HepG2 (cell line): ENCODE results near the gene GGTLC1. TPM values are rescaled to one million over a fixed set of nuclear protein-coding genes. Genes with fewer than 3 reads are reported as not detected.

Source experiments
- ATAC-seq: fragments of 200-7000 bp; cut with Tn5 transposase; 3 replicates; pipeline ENCODE4 v1.9.1; 2020; ENCODE audit warnings: mild to moderate bottlenecking, moderate library complexity
- BruUV-seq: library from RNA; stranded (reverse); fragments of 400-500 nt; replicated peaks from 2 replicates; lab custom pipeline; 2021; lab: Mats Ljungman, UMichigan
- CTCF ChIA-PET: fragments of 300-600 bp; formaldehyde crosslinking; extraction: SDS; loops from one replicate; lab custom pipeline; 2021; ENCODE audit warnings: low total read pairs, inconsistent platforms, low intra/inter-chr PET ratio; lab: Yijun Ruan, JAX
- POLR2A ChIA-PET: fragments of 350-600 bp; sonication (Branson Sonifier 250); formaldehyde crosslinking; loops from one replicate; lab custom pipeline; 2020; ENCODE audit warnings: antibody characterized with exemption, inconsistent platforms; lab: Yijun Ruan, JAX
- DNase-seq: peaks from one replicate; pipeline ENCODE4 v3.0.0-alpha.2; 2015; ENCODE audit warnings: low spot score
- FAIRE-seq: peaks from 3 replicates; lab custom pipeline; 2011; peaks lifted over from hg19 to GRCh38; lab: Jason Lieb, UNC
- H2AFZ ChIP-seq: one replicate; pipeline ENCODE4 v1.6.1; 2011; ENCODE audit warnings: low read length, inconsistent platforms
- H3K27ac ChIP-seq: fragments of 300-600 bp; 3 replicates; pipeline ENCODE4 v1.8.0; 2011; ENCODE audit warnings: mixed run types, mild to moderate bottlenecking, mixed read lengths, low read length, inconsistent platforms; ENCODE audit not compliant: insufficient read depth; ENCODE audit errors: extremely low read length
- H3K27me3 ChIP-seq, 2 experiments: fragments of 200-600 bp in 1 of 2; 2 replicates in 1 of 2; 3 replicates in 1 of 2; pipeline versions ENCODE4 v1.6.0 to v1.8.0; 2011; ENCODE audit warnings: low read length in 2 of 2, mild to moderate bottlenecking in 2 of 2, moderate library complexity in 2 of 2, inconsistent platforms in 1 of 2; ENCODE audit not compliant: insufficient read depth in 2 of 2, control insufficient read depth in 1 of 2
- H3K36me3 ChIP-seq, 2 experiments: fragments of 200-600 bp in 1 of 2; replicated peaks in 1 of 2; 2 replicates in 1 of 2; 3 replicates in 1 of 2; pipeline versions ENCODE4 v1.5.1 to v1.8.0; 2011; ENCODE audit warnings: low read length in 2 of 2, inconsistent platforms in 1 of 2; ENCODE audit not compliant: insufficient read depth in 2 of 2, control insufficient read depth in 1 of 2
- H3K4me1 ChIP-seq: 2 replicates; pipeline ENCODE4 v1.5.1; 2012; ENCODE audit warnings: low read length, inconsistent platforms; ENCODE audit not compliant: insufficient read depth
- H3K4me2 ChIP-seq: 2 replicates; pipeline ENCODE4 v1.6.0; 2011; ENCODE audit warnings: low read depth, low read length, inconsistent platforms
- H3K4me3 ChIP-seq, 3 experiments: fragments of 200-600 bp in 1 of 3; sonication (generic), shearing (Covaris generic) in 1 of 3; replicated peaks in 1 of 3; 2 replicates each; pipeline ENCODE4 v1.5.1; 2011 to 2016; ENCODE audit warnings: low read length in 3 of 3, inconsistent platforms in 2 of 3, low read depth in 2 of 3, mild to moderate bottlenecking in 2 of 3, control low read depth in 1 of 3, mixed read lengths in 1 of 3; ENCODE audit not compliant: insufficient read depth in 1 of 3
- H3K79me2 ChIP-seq: one replicate; pipeline ENCODE4 v1.6.1; 2011; ENCODE audit warnings: low read length, inconsistent platforms; ENCODE audit not compliant: insufficient read depth
- H3K9ac ChIP-seq: 2 replicates; pipeline ENCODE4 v1.6.0; 2011; ENCODE audit warnings: mild to moderate bottlenecking, low read depth, low read length, inconsistent platforms; ENCODE audit not compliant: insufficient read depth
- H3K9me3 ChIP-seq: 2 replicates; pipeline ENCODE4 v1.5.1; 2012; ENCODE audit warnings: mild to moderate bottlenecking, low read length
- H4K20me1 ChIP-seq: 2 replicates; pipeline ENCODE4 v1.6.0; 2011; ENCODE audit warnings: inconsistent platforms, mild to moderate bottlenecking, low read length, moderate library complexity; ENCODE audit not compliant: insufficient read depth
- FOXC1 ChIP-seq: sonication (generic); formaldehyde crosslinking; IDR thresholded peaks from 2 replicates; pipeline ENCODE4 v1.8.0; 2022; ENCODE audit warnings: mild to moderate bottlenecking, missing genetic modification reagents, borderline replicate concordance
- GABPB1 ChIP-seq: IDR thresholded peaks from 2 replicates; pipeline ENCODE4 v1.6.1; 2016; ENCODE audit warnings: mild to moderate bottlenecking, missing genetic modification reagents, moderate library complexity, missing compliant biosample characterization
- GATAD2A ChIP-seq: IDR thresholded peaks from 2 replicates; pipeline ENCODE4 v1.6.1; 2016
- KDM3A ChIP-seq: IDR thresholded peaks from 2 replicates; pipeline ENCODE4 v1.6.1; 2018; ENCODE audit warnings: low read depth, missing compliant biosample characterization
- NFE2L1 ChIP-seq: sonication (generic); formaldehyde crosslinking; IDR thresholded peaks from 2 replicates; pipeline ENCODE4 v1.4.0; 2020; ENCODE audit warnings: missing genetic modification reagents, mild to moderate bottlenecking, borderline replicate concordance
- NRL ChIP-seq: sonication (generic); formaldehyde crosslinking; IDR thresholded peaks from 2 replicates; pipeline ENCODE4 v1.5.0; 2020; ENCODE audit warnings: missing genetic modification reagents, mild to moderate bottlenecking, moderate library complexity, borderline replicate concordance
- POLR2AphosphoS5 ChIP-seq: IDR thresholded peaks from 2 replicates; pipeline ENCODE4 v1.6.1; 2012; ENCODE audit warnings: low read depth, low read length
- PTBP1 ChIP-seq: fragments of 200-400 bp; formaldehyde crosslinking; IDR thresholded peaks from 2 replicates; pipeline ENCODE4 v1.6.1; 2018; ENCODE audit warnings: low read length, low read depth; ENCODE audit not compliant: poor library complexity, severe bottlenecking
- RARG ChIP-seq: sonication (generic); formaldehyde crosslinking; IDR thresholded peaks from 2 replicates; pipeline ENCODE4 v1.4.0; 2020; ENCODE audit warnings: low read depth, mild to moderate bottlenecking, missing genetic modification reagents
- RCOR2 ChIP-seq: IDR thresholded peaks from 2 replicates; pipeline ENCODE4 v1.6.1; 2016; ENCODE audit warnings: missing biosample characterization, missing genetic modification reagents
- YEATS2 ChIP-seq: sonication (generic); formaldehyde crosslinking; IDR thresholded peaks from 2 replicates; pipeline ENCODE4 v1.4.0; 2020; ENCODE audit warnings: missing genetic modification reagents, borderline replicate concordance
- ZKSCAN8 ChIP-seq: IDR thresholded peaks from 2 replicates; pipeline ENCODE4 v1.6.1; 2016; ENCODE audit warnings: borderline replicate concordance, missing genetic modification reagents, missing compliant biosample characterization
- ZNF235 ChIP-seq: sonication (generic); formaldehyde crosslinking; IDR thresholded peaks from 2 replicates; pipeline ENCODE4 v1.8.1; 2023; ENCODE audit warnings: mild to moderate bottlenecking, missing genetic modification reagents, borderline replicate concordance
- ZNF431 ChIP-seq: sonication (generic); formaldehyde crosslinking; IDR thresholded peaks from 2 replicates; pipeline ENCODE4 v1.9.0; 2022; ENCODE audit warnings: missing genetic modification reagents, low read depth, mild to moderate bottlenecking, borderline replicate concordance
- ZNF547 ChIP-seq: sonication (generic); formaldehyde crosslinking; IDR thresholded peaks from 2 replicates; pipeline ENCODE4 v1.5.1; 2020; ENCODE audit warnings: mild to moderate bottlenecking, missing genetic modification reagents
- ZNF674 ChIP-seq: sonication (generic); formaldehyde crosslinking; IDR thresholded peaks from 2 replicates; pipeline ENCODE4 v1.5.0; 2020; ENCODE audit warnings: low read depth, mild to moderate bottlenecking, missing genetic modification reagents
- ZSCAN31 ChIP-seq: sonication (generic); formaldehyde crosslinking; IDR thresholded peaks from 2 replicates; pipeline ENCODE4 v1.5.0; 2020; ENCODE audit warnings: low read depth, mild to moderate bottlenecking, missing genetic modification reagents
- in situ Hi-C: cut with HindIII; loops from 2 replicates; pipeline ENCODE4 v1.10.0; 2017; ENCODE audit warnings: low pct_unique_long_range_greater_than_20kb; ENCODE audit not compliant: extremely low pct_ligation_motif_present
- intact Hi-C: fragments of 100-400 bp; cut with micrococcal nuclease; formaldehyde crosslinking; loops from one replicate; pipeline ENCODE4 v1.10.0; 2022; ENCODE audit not compliant: unreplicated experiment
- polyA plus RNA-seq, 8 experiments: library from polyadenylated mRNA; depleted of rRNA in 3 of 8; stranded (reverse) in 7 of 8; unstranded in 1 of 8; fragments of >200 nt; fragmentation: Illumina TruSeq in 4 of 8; extraction: Trizol in 4 of 8; gene quantifications; 2 replicates each; pipeline versions ENCODE4 v1.2.1 to v1.2.3, GENCODE V29; 2011 to 2016; ENCODE audit warnings: low read depth in 4 of 8, missing spikeins in 1 of 8, mixed read lengths in 1 of 8; ENCODE audit not compliant: insufficient read depth in 1 of 8
- total RNA-seq, 5 experiments: library from RNA; depleted of rRNA; stranded (reverse); fragments of >200 nt; fragmentation: Illumina TruSeq; extraction: Trizol; gene quantifications; 2 replicates each; pipeline ENCODE4 v1.2.3, GENCODE V29; 2016; ENCODE audit warnings: low read depth in 1 of 5
- TF ChIP-seq, protein P1 (sequence below): sonication (generic); formaldehyde crosslinking; IDR thresholded peaks from 2 replicates; pipeline ENCODE4 v1.4.0; 2020; ENCODE audit warnings: missing genetic modification reagents, borderline replicate concordance
- TF ChIP-seq, protein P2 (sequence below): sonication (generic); formaldehyde crosslinking; IDR thresholded peaks from 2 replicates; pipeline ENCODE4 v1.8.0; 2023; ENCODE audit warnings: mild to moderate bottlenecking, missing genetic modification reagents
- TF ChIP-seq, protein P3 (sequence below): IDR thresholded peaks from 2 replicates; pipeline ENCODE4 v1.6.1; 2016; ENCODE audit warnings: low read depth, control low read depth

The GGTLC1 gene
- total and polyA plus RNA-seq, 2 of the 13 experiments (the other 11 are each of a cell fraction or from before 2014, with no cell fraction given) = not detected

GRCh38 chr20:24033565-24033964 lies 45.0 kb upstream of the GGTLC1 start (continued):
- TF ChIP-seq, protein P1, sequence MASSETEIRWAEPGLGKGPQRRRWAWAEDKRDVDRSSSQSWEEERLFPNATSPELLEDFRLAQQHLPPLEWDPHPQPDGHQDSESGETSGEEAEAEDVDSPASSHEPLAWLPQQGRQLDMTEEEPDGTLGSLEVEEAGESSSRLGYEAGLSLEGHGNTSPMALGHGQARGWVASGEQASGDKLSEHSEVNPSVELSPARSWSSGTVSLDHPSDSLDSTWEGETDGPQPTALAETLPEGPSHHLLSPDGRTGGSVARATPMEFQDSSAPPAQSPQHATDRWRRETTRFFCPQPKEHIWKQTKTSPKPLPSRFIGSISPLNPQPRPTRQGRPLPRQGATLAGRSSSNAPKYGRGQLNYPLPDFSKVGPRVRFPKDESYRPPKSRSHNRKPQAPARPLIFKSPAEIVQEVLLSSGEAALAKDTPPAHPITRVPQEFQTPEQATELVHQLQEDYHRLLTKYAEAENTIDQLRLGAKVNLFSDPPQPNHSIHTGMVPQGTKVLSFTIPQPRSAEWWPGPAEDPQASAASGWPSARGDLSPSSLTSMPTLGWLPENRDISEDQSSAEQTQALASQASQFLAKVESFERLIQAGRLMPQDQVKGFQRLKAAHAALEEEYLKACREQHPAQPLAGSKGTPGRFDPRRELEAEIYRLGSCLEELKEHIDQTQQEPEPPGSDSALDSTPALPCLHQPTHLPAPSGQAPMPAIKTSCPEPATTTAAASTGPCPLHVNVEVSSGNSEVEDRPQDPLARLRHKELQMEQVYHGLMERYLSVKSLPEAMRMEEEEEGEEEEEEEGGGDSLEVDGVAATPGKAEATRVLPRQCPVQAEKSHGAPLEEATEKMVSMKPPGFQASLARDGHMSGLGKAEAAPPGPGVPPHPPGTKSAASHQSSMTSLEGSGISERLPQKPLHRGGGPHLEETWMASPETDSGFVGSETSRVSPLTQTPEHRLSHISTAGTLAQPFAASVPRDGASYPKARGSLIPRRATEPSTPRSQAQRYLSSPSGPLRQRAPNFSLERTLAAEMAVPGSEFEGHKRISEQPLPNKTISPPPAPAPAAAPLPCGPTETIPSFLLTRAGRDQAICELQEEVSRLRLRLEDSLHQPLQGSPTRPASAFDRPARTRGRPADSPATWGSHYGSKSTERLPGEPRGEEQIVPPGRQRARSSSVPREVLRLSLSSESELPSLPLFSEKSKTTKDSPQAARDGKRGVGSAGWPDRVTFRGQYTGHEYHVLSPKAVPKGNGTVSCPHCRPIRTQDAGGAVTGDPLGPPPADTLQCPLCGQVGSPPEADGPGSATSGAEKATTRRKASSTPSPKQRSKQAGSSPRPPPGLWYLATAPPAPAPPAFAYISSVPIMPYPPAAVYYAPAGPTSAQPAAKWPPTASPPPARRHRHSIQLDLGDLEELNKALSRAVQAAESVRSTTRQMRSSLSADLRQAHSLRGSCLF = no peak
- no peak for TF ChIP-seq ZNF431 (CRISPR knock-in tag)
- no peak for TF ChIP-seq KDM3A (CRISPR knock-in tag)
- no peak for TF ChIP-seq GATAD2A (CRISPR knock-in tag)
- TF ChIP-seq ZNF674 = no peak
- no peak for TF ChIP-seq POLR2AphosphoS5
- no peak for TF ChIP-seq PTBP1
- no peak for TF ChIP-seq ZKSCAN8
- no peak for TF ChIP-seq RCOR2

DNA sequence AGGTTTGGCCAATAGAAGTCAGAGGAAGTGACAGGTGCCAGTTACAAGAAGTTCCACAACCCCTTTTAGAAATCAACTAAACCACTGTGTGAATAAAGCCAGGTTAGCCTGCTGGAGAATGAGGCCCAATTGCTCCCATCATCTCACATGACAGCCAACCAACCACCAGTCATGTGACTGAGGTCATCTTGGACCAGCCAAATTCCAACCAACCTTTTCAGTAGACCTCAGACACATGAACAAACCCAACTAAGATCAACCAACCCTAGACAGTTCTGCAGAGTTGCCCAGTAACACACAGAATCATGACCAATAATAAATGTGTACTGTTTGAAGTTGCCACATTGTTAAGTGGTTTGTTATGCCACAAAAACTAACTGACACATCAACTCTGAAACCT lies 44.6 kb upstream of the GGTLC1 start:
- Histone ChIP-seq H3K36me3 (no peaks in the 10 kb centered on the region), H2AFZ (no peak overlapping the region), H3K9me3 (no peaks in the 10 kb centered on the region), H3K27ac (no peak overlapping the region), H3K79me2 (no peaks in the 10 kb centered on the region), H3K4me3 (no peak overlapping the region), H3K27me3 (no peaks in the 10 kb centered on the region), H3K9ac (no peak overlapping the region), H4K20me1 (no peaks in the 10 kb centered on the region), H3K4me2 (no peak overlapping the region), H3K4me1 (peaks cover 10% of the 10 kb centered on the region)
- in situ Hi-C loops = no loop called here
- ATAC-seq (no peak), DNase-seq (no peak), FAIRE-seq (no peak)
- CTCF ChIA-PET = no interaction called here
- intact Hi-C loops = no loop called here
- POLR2A ChIA-PET = no interaction called here
- BruUV-seq = no TSS peak
- TF ChIP-seq NRL (CRISPR knock-in tag) (no peak), ZNF235 (CRISPR knock-in tag) (no peak), ZNF547 (CRISPR knock-in tag) (no peak), GABPB1 (no peak), ZSCAN31 (CRISPR knock-in tag) (no peak), FOXC1 (CRISPR knock-in tag) (no peak), RARG (CRISPR knock-in tag) (no peak), YEATS2 (CRISPR knock-in tag) (no peak), NFE2L1 (CRISPR knock-in tag) (no peak)
- TF ChIP-seq, protein P2, sequence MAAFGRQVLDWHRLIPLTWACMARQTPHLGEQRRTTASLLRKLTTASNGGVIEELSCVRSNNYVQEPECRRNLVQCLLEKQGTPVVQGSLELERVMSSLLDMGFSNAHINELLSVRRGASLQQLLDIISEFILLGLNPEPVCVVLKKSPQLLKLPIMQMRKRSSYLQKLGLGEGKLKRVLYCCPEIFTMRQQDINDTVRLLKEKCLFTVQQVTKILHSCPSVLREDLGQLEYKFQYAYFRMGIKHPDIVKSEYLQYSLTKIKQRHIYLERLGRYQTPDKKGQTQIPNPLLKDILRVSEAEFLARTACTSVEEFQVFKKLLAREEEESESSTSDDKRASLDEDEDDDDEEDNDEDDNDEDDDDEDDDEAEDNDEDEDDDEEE (CRISPR knock-in tag) = no peak
- TF ChIP-seq, protein P3, sequence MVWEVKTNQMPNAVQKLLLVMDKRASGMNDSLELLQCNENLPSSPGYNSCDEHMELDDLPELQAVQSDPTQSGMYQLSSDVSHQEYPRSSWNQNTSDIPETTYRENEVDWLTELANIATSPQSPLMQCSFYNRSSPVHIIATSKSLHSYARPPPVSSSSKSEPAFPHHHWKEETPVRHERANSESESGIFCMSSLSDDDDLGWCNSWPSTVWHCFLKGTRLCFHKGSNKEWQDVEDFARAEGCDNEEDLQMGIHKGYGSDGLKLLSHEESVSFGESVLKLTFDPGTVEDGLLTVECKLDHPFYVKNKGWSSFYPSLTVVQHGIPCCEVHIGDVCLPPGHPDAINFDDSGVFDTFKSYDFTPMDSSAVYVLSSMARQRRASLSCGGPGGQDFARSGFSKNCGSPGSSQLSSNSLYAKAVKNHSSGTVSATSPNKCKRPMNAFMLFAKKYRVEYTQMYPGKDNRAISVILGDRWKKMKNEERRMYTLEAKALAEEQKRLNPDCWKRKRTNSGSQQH (CRISPR knock-in tag) = no peak
